GM18520 (cell line): ENCODE data around the gene NPC2.
"Not testable (repeated sequence)": the region's sequence is repeated elsewhere in the genome, so short reads cannot be mapped to it uniquely, and the experiment has no call there.

Experiments used
- ATAC-seq: cut with Tn5 transposase; IDR thresholded peaks from one replicate; pipeline ENCODE4 v1.9.1; 2021; ENCODE audit not compliant: unreplicated experiment

The NPC2 gene

DNA sequence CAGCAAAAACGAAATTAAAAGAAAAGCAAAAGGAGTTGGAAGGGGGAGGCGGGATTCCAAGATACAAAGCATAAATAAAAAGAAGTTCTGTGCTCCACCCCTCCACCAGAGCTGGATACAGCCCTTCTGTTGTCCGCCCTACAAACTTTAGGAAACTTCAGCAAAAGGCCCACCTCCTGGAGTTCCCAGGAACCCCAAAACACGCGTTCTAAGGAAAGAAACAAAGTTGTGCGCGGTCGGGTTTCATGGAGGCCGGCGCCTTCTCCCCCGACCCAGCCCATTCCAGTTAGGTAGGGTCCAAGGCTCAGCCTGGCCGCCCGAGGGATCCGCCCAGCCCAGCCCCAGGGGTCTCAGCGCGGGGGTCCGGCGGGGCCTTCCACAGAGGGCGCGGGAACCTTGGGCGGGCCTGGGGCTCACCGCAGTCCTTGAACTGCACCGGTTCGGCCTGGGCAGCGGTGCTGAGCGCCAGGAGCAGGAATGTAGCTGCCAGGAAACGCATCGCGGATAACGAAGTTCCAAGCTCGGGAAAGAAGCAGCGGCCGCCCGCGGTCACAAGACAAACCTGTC lies at the start of gene NPC2:
Gene NPC2, minus strand, starts transcription at position 530 of the 567 bp plus-strand sequence. Its CDS starts 31 bp downstream, at position 499.
- ATAC-seq: no peak

DNA sequence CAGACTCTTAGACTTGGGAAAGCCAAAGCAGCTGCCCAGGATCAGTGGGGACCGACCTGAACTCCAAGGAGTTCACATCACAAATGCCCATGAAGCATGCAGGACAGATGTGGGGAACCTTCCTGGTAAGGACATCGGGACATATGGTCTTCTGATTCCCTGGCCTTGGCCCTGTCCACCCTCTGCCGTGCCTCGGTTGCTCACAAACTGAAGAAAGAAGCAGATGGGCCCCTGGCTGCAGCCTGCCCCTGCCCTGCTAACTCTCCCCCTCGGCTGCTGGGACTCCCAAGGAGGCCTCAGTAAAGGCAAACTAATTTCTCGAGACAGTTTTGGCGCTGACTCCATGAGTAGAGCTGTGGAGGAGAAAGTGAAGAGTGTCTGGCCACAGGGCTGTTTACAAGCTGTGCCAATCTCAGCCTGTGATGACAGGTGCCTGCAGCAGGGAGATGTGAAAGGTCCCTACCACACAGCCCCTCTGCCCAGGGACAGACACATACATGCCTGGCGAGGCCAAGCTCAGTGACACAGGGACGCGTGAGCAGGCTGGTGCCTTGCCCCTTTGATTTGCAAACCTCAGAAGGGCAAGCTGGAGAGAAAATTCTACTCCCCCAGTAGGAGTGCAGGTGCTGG lies 49.1 kb upstream of the NPC2 start:
- no peak for ATAC-seq

DNA sequence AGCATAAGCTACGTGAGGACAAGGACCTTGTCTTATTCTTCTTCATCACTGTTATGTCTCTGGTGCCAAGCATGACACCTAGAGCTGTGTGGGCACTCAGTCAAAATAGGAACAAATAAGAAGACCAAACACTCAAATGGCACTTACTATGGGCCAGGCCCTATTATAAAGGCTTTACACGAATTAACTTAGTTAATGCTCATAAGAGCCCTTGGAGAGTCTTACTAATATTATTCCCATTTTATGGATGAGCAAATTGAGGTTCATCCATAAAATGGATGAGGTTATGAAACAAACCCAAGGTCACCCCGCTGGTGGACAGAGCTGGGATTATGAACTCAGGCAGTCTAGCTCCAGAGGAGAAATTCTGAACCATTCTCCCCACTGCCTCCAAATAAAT lies 48.1 kb upstream of the NPC2 start:
- no peak for ATAC-seq

DNA sequence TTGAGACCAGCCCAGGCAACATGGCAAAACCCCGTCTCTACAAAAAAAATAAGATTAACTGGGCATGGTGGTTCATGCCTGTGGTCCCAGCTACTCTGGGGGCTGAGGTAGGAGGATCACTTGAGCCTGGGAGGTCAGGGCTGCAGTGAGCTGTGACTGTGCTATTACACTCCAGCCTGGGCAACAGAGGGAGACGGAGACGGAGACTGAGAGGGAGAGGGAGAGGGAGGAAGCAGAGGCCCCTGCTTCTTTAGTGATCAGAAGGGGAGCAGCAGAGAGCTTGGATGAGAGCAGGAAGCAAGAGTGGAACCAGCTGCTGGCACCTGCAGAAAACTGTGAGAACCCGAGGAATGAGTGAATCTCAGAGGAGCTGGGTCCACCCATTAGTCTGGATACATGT lies 46.4 kb upstream of the NPC2 start:
- no peak for ATAC-seq

DNA sequence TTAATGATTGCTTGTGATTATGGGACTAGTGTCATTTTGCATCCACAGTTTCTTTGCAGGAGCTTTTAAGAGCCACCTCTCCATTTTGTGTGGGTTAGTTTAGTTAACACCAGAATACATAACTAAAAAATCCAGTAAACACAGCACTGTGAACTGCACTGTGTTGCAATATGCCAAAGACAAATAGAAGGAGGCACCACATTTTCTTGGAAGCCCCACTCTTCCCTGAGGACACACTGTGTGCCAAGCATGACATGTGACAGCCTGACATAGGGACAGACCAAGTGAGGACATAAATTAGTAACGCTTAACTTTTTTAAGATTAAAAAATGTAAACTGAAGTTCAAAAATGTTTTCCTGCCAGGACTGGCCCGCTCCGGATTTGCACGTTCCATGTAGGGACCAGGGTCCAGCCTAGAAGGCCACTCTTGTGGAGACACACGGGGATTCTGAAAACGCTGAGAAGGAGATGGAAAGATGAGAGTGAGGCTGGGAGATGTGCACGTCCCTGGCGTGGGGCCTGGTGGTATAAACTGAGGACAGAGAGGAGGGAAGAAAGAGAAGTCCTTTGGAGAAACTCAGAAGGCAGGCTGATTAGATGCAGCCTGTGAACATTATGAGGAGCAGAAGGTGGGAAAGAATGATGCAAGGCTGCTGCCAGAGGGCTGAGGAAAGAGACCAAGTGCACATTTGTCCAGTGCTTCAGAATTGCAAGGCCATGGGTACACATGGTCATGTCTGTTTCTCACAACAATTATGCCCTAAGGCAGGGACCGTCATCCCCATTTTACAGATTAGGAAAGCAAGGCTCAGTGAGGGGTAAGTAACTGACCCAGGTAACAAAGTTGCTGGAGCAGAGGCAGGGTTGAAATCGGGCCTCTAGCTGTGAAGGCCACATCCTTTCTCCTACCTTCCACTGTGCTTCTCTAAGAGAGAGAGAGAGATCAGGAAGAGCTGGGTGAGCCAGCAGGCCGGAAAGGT lies 45.6 kb upstream of the NPC2 start:
- ATAC-seq: no peak

DNA sequence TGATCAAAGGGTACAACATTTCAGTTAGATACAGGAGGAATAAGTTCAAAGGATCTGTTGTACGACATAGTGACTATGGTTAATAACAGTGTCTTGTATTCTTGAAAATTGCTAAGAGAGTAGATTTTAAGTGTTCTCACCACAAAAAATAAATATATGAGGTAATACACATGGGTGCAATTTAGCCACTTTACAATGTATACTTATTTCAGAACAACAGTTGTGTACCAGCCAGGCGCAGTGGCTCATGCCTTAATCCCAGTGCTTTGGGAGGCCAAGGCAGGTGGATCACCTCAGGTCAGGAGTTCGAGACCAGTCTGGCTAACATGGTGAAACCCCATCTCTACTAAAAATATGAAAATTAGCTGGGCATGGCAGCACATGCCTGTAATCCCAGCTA lies 43.2 kb upstream of the NPC2 start:
- ATAC-seq: not testable (repeated sequence)

DNA sequence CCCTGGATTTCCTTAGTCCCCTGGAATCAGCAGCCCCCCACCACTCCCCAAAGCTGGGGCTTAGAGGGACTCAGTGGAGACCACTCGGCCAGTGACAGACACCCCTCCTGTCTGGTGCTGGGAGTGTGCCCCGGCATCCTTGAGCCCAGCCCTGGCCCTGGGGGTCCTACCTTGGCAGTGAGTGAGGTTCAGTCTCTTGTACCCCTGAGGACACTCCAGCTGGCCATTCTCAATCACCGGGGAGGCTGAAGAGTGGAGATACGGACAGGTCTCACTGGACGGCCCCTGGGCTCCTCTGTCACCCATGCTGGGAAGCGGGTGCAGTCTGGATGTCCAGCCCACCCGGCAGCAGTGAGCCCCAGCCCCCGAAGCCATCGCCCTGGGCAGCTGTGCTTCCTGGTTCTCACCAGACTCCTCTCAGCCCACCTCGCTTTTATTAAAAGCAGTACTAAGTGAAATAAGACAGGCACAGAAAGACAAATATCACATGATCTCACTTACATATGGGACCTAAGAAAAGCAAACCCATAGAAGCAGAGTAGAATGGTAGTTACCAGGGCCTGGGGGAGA lies 42.7 kb upstream of the NPC2 start:
- ATAC-seq: no peak

DNA sequence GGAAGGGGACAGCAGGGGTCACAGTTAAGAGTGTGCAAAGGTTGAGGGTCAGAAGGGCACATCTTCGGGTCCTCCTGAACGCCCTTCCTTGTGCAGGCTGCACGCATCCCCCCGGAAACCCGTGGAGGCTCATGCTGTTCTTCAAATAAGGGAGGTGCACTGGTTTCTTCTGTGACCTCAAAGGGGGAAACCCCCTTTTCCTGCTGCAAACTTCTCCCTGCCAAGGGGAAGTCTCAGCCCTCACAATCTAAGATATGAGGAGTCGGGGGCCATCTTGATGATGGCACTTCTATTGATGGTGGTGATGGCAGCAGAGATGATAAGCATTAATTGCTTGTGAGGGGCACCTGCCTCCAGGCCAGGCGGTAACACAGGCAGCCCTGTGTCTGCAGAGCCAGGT lies 40.5 kb upstream of the NPC2 start:
- ATAC-seq: no peak

DNA sequence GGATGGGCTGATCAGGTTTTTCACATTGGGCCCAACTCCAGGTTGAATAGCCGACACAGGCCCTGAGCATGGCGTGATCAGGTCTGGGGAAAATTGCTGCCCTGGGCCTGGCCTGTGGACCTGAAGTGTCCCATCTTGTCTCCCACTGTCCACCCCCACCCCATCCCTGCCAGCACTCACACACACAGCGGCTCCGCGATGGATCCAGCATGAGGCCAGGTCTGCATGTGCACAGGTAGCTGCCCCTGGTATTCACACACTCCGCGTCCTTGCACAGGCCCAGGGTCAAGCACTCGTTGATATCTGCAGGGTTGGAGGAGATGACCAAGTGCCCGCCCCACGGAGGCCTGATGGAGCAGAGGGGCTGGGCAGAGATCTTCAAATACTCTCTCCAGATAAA lies 39.1 kb upstream of the NPC2 start:
- no peak for ATAC-seq

DNA sequence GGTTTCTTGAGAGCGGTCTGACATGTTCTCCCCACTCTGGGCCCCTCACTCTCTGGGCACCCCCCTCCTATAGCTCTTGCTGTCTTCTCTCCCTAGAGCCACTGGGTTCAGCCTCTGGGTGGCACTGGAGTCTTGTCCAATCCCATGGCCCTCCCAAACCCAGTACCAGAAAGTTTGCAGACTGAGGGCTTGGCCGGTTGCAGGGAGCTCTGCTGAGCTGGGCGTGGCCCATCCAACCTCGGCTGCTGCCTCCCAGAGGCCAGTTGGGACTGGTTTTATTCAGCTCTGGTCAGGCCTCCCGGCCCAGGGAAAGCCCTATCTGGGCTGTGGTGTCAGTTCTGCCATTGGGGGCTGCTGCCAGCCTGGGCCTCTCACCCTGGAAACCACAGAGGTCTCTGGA lies 38.4 kb upstream of the NPC2 start:
- no peak for ATAC-seq

DNA sequence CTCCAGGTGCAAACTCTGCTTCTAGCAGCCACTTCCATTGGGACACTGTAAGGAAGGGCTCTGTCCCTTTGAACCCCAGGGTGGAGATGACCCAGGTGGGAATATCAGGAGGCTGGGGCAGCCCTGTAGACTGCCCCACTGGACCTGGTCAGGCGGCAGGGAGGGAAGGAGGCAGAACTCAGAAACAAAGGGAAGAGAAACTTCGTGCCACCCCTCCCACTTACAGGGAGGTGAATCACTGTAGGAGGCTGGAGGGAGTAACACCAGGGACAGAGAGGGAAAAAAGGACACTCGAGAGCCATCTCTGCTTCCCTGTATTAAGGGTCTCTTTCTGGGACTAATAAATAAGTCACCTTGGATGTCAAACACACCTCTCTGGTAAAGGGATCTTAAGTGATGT lies 37.9 kb upstream of the NPC2 start:
- ATAC-seq: no peak

DNA sequence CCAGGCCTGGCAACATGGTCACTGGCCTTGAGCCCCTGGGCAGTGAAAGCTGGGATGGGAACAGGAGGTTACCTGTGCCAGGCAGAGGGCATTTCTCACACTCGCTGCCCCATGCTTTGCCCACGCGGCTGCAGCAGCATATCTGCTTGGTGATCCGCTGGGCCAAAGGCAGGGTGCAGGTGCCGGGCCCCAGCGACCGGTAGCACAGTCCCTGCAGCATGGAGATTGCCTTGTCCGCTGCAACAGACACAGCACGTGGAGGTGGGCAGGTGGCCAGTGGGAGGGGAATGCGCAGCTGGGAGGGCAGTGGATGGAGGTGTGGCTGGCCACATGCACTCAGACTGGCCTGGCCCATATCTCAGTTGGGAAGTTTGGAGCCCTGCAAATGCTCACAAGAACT lies 35.8 kb upstream of the NPC2 start:
- no peak for ATAC-seq

DNA sequence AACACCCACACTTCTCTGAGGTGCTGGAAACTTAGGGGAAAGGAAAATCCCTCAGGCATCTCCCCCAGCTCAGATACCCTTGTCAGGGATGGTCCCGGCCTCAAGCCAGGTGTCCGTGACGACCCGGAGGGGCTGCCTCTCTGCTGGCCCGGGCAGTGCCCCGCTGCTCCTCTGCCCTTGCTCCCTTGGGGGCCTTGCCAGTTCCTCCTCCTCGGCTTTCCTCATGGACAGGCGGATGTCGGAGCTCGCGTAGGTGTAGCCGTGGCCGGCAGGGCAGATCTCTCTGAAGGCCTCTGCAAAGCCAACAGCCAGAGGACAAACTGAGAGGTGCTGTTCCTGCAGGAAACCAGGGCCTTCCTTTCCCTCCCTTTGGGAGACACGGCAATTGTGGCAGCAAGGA lies 35.3 kb upstream of the NPC2 start:
- ATAC-seq: no peak

DNA sequence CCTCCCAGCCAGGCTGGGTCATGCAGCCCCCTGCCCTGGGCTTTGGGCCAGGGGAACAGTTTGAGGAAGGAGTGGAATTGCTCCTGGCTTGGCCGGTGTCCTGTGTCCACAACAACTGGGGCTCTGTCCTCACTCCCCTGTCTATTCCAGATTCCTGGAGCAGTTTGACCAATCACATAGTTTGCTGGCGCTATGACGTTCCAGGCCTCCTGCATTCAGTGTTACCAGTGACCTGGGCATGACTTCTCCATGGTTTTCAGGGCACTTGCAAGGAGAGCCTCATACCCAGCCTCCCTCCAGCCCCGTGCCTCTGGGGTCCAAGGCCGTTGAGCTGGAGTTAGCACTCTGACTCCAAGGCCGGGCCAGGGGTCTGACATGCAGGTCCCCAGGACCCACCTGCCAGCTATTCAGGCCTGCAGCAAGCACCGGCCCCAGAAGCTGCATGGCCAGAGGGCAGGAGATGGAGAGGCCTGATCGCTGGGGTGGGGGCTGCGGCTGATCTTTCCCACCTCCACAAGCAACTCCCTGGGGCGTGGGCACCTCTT lies 34.7 kb upstream of the NPC2 start:
- ATAC-seq: no peak

DNA sequence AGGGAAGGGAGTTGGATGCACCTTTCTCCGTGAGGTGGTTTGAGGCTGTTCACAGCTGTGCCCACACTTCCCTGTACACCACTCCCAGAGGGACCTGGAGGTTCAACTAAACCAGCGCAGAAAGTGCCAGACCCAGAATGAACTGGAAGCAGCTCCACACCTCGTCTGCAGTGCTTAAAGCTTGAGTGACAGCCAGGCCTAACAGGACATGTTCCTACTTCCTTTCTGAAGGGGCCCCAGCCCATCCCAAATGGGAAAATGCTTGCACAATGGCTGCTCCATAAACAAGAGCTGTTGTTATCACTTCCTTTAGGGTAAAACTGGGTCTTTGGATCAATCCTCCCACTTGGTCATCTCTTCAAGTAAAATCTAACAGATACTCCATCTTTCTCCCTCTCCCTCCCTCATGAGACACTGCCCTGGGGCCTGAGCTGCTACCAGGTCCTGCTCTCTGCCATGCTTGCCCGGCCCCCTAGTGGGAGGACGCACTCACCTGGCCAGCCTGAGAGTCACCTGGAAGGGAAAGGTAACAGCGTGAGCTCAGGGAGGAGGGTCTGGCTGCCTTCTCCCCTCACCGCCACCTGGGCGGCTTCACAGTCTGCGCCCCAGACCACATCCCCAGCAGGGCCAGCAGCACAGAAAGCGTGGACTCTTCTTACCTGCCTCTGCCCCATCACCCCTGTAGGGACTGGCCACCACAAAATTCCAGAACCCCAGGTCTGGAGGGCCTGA lies 33.9 kb upstream of the NPC2 start:
- no peak for ATAC-seq

DNA sequence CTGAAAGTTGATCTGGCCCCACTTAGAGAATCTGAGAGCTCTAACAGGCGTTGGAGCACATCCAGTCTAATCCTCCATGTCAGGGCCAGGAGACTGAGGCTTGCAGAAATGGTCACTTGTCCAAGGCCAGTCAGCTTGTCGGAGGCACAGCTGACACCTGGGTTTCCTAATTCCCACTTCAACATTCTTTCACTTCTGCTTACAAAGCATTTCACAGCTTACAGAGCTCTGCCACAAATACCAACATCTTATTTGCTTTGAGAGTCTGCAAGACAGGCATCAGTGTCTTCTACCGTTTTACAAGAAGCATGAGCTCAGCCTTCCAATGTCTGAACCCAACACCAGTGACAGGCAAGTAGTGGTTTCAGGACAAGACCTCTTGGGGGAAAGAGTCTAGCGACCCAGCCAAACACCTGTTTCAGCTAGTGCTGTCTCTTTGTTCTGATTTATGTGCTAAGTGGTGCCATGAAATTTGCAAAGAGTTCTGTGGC lies 32.3 kb upstream of the NPC2 start:
- no peak for ATAC-seq

DNA sequence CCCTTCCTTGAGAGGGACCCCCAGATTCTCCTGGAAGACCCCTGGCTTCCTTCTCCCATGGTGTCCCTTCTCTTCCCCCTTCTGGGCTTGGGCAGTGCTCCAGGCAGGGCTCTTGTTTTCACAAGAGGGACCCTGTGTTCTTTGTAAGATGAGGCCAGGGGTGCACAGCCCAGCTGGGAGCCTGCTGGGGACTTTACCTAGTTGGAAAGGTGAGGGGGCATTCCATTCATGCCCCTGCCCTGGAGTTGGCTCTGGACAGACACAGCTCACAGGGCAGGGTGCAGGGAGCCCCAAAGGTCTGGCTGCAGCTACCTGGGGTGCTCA lies 31.7 kb upstream of the NPC2 start:
- ATAC-seq: no peak

DNA sequence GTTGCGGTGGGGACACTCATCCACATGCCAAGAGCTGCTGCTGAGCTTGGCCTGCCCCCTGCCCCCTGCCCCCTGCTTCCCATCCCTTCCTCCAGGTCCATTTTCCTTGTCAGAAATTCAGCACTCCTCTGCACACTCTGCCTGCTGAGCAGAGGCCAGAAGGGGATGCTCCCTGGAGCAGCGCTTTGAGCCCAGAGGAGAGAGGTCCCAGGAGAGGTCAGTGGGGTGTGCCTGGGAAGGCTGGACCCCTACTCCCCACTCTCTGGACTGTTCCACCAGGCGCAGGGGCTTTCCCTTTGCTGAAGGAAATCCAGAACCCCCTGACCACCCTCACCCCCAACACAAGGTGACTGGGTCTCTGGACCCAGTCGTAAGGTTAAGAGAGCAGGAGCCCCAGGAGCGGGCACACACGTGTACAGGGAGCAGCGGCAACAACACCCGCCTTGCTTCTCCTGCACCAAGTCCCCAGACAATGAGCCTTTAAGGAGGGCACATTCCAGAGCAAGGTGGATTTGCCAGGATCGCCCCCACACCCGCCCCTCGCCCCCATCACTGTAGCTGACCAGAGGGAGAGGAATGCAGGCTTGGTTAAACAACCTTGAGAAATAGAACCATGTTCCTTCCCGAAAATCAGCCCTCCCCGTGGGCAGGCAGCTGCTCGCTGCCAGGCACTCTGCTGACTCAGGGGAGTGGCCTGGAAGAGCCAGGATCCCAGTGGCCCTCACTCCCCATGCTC lies 31.1 kb upstream of the NPC2 start:
- ATAC-seq: no peak

DNA sequence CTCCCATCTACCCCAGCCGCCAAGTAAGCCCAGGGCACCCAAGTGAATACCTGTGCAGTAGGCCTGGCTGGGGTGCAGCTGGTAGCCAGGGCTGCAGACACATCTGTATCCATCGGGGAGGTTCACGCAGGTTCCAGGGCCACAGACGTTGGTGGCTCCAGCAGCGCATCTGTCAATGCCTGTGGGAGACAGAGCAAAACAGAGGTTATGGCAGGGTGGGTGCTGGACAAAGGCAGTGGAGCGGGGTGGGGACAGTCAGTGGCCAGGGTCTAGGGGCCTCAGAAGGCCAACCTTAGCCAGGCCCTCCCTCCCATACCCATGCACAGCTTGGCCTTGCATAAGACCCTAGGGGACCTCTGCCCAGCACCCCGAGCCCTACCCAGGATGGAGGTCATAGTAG lies 29.6 kb upstream of the NPC2 start:
- ATAC-seq: no peak

DNA sequence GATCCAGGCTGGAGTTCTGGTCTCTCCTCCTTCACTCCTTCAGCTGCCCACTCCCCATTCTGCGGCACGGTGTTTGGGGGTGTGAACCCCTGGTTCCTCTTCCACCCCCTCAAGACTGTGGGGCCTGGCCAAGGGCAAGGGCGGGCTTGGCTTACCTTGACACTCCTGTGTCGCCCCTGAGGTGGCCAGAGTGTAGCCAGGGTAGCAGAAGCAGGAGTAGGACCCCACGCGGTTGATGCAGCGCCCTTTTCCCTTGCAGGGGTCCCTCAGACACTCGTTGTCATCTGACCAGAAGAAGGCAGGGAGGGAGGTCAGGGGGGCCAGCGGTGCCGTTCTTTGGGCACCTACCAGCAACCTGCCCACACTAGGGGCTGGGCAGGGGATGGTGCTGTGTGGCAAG lies 28.7 kb upstream of the NPC2 start:
- no peak for ATAC-seq
